Ramos (cell line): ENCODE results near the gene ACTA2.

ENCODE experiments used
- in situ Hi-C: fragments of 300-500 bp; cut with MboI; formaldehyde crosslinking; loops from one replicate; pipeline ENCODE4 v1.14.3; 2022; ENCODE audit warnings: low sequenced_read_pairs; ENCODE audit not compliant: unreplicated experiment

Gene ACTA2

DNA sequence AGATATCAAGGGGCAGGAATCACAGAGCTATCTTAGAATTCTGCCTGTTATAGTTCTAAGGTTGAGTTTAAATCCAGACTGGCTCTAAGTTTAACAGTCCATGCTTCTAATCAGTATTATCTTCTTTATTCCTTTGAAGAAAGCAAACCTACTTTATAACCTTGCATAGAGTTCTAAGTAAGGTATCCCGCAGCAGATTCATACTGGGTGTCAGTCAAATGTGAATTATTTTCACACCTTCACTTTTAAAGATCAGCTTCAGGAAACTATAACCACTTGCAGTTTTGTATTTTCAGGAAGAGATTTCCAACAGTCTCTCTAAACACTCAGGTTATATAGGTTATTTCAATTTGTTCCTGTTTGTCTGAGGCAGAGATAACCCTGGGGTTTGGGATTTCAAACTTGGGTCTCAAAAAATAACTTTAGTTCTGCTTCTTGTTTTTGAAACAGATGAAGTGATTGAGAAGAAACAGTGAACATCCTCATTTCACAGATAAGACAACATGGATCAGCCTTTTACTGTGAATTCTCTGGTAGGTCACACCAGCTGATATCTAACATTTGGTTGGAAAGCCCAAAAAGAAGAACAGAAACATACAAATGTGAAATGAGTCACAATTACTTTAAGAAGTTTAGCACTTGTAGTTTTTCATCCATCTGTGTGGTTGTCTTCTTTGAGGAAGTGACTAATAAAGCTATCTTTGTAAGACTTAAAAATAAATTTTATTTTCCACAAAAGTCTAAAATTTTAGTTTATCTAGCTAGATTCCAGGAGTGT is 51.2 kb downstream of the ACTA2 start:
- in situ Hi-C loops = no loop called here

DNA sequence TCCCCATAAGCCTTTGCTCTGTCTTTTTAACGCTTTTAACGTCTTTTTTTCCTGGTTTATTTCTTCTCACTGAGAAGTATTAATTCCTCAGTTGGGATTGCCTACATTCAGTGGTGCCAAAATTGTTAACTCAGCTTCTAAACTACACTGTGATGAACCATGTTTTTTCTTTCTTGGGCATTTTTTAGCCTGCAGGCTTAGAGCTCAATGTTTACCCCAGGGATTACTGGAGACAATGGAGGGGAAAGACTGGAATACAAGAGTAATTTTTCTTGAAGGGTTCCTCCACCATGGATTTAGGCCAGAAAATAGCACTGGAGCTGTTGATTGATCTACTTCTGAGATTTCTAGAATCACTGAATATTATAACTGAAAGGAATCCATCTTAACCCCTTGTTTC is 52.7 kb downstream of the ACTA2 start:
- in situ Hi-C loops = loop anchor here (25.0 kb wide), 4 partner anchors 513 to 1813 kb away; partner anchors contain the start of genes GLUD1, PANK1 and SHLD2

DNA sequence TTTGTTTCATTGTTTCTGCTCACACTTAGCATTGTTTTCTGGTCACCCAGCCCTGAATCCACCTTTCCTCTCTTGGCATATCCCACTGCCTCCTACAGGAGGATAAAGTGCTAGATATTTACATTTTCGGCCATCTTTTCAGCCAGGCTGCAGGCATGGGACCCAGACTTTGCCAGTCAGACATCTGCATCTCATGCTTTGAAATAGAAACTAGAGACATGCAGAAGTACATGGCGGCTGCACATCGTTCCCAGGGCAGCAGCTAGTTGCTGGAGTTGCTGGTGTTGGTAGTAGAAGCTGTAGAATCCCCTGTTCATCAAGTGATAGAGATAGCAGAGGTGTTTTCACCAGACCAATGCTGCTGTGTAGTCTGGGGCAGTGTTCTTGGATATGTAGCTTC is 53.8 kb downstream of the ACTA2 start:
- in situ Hi-C loops = loop anchor here (25.0 kb wide), 4 partner anchors 511 to 1811 kb away; partner anchors contain the start of genes GLUD1, PANK1 and SHLD2

DNA sequence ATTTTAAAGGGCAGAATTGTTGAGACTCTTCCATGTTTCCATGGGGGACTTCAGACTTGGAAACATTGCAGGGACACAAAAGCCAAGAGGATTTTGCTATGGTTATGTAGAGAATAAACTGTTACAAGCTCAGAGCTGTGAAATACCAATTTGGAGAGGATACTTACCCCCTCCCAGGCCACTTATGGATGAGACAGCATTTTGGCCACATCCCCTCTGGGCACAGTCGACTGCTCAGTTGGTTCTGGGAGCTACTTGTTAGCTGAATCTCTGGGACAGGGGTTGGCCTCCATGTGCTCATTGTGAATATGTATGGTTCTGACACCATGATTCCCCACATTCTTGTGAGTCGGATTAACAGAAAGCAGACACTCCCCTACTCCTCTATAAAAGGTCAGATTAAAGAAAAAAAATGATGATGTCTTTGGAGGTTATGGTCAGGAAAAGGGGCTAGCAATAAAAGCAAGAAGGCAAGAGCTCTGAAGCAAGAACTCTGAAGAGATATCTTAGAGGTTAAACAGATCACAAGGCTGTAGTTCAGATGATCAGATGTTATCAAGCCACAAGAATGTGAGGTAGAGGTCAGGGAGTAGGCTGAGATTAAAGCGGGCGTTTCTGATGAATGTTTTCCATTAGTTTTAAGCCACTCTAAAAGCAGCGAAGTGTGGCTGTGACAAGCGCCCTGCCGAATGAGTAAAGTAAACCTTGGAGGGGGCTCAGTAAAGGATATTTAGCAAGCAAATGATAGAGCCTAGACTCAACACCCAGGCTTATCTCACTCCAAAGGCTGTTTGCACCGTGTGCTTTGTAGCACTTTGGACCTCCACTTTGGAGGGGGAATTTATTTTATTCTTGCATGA is 55.3 kb downstream of the ACTA2 start:
- in situ Hi-C loops = loop anchor here (25.0 kb wide), 4 partner anchors 510 to 1810 kb away; partner anchors contain the start of genes GLUD1, PANK1 and SHLD2

DNA sequence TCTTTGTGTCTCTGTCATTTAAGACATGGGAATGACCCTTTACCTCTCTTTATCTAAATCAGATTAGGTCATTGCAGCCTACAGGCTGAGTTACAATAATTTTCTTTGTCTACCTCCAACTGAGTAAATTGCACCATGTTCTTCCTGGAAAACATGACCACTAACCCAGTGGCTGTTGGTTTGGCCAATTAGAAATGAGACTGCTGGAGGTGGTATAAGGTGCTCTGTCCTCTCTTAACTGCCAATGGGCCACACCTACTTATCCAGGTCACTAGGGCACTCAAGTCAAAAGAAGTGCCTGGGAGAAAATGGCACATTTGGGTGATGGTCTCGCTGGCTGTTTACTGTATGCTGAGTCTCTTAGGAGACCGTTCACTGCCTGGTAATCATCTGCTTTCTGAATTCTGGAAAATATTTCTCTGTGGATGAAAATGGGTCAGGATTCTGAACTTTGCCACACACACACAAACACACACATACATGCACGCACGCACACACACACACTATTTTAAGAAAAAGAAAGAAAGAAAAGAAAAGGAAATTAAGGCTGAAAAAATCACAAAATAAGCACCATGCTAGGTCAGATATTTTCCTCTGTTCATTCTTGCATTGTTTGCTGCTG is 56.1 kb downstream of the ACTA2 start:
- in situ Hi-C loops = loop anchor here (25.0 kb wide), 4 partner anchors 509 to 1809 kb away; partner anchors contain the start of genes GLUD1, PANK1 and SHLD2

DNA sequence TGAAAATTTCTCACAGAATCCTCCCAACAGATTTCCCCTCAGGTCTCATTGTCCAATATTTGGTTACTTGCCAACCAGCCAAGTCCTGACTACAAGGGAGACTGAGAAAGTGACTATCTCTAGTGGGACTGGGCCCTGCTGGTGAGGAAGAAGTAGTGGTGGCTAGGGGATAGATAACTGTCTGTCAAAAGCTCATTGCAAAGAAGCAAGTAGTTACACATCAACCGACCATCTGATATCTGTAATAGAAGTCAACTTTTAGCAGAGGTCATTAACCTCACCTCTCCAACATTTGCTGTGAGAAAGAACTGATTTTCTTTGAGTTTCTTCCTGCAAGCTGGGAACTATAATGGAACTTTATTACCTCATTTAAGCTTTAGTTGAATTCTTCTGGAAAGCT is 57.3 kb downstream of the ACTA2 start:
- in situ Hi-C loops = loop anchor here (25.0 kb wide), 4 partner anchors 508 to 1808 kb away; partner anchors contain the start of genes GLUD1, PANK1 and SHLD2

DNA sequence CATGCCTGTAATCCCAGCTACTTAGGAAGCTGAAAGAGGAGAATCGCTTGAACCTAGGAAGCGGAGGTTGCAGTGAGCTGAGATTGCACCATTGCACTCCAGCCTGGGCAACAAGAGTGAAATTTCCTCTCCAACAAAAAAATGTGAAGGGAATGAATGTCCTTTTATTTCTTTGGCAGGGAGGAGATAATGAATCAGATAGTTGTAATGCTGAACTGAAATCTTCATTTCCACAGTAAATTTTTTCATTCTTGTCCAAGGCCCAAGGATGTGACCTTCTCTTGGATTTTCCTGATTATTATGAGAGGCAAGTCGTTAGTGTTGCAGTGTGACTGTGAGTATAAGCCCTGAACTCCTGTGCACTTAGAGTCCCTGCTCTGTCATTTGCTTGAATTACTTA is 59.0 kb downstream of the ACTA2 start:
- in situ Hi-C loops = loop anchor here (25.0 kb wide), 4 partner anchors 506 to 1806 kb away; partner anchors contain the start of genes GLUD1, PANK1 and SHLD2

DNA sequence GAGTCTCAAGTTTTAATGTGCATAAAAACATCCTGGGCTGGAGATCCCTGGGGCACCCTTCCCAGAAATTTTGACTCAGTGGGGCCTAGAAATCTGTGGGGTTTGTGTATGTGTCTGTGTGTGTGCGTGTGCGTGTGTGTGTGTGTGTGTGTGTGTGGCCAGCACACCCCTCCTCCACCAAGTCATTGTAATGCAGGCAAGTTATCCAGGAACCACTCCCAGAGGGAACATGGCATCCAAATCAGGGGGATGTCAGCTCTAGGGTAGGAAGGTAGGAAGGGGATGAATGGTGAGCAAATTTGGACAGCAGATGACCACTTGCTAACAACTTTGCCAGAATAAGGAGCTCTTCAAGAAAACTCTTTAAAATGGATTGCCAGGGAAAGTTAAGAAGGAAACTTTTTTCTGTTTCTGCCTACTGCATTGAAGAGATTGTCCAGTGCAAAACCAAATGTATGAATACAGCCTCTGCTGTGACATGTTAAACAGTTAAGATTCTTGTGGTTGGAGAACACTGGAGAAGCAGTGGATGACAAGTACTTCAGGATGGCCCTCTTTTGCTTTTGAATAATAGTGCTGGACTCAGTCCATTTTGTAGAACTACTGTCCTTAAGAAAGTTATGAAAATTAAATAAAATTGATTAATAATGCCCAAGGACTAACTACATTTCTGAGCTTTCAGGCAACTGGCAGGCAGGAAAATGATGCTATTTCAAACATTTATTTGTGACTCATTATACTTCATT is 60.2 kb downstream of the ACTA2 start:
- in situ Hi-C loops = loop anchor here (25.0 kb wide), 4 partner anchors 505 to 1805 kb away; partner anchors contain the start of genes GLUD1, PANK1 and SHLD2

DNA sequence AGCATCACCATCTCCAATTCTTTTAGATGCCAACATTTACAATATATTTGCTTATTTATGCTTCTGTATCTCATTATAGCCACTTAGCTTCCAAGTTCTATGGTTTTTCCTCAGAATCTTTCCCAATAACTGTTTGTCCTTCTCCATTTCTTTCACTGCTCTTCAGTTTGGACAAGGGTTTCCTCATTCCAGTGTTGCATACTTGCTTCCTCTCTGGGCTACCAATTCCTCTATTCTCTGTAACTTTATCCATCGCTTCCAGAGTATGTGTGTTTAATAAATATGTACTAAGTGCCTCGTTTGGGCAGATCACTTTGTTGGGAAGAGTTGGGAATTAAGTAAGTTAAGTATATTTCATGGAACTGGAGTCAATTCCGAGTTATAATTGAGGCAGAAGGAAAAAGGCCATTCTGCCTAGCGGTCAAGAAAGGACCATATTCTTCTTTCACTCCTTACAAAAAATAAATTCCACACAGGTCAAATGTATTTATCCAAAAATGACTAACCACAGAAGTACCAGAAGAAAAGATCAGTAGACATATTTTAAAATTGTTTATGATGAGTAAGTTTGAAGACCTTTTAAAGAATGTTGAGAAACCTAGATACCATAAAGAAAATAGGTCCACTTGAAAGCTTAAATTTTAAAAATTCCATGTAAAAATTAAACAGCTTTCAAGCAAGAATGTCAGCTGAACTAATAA is 61.7 kb downstream of the ACTA2 start:
- in situ Hi-C loops = loop anchor here (25.0 kb wide), 4 partner anchors 504 to 1804 kb away; partner anchors contain the start of genes GLUD1, PANK1 and SHLD2

DNA sequence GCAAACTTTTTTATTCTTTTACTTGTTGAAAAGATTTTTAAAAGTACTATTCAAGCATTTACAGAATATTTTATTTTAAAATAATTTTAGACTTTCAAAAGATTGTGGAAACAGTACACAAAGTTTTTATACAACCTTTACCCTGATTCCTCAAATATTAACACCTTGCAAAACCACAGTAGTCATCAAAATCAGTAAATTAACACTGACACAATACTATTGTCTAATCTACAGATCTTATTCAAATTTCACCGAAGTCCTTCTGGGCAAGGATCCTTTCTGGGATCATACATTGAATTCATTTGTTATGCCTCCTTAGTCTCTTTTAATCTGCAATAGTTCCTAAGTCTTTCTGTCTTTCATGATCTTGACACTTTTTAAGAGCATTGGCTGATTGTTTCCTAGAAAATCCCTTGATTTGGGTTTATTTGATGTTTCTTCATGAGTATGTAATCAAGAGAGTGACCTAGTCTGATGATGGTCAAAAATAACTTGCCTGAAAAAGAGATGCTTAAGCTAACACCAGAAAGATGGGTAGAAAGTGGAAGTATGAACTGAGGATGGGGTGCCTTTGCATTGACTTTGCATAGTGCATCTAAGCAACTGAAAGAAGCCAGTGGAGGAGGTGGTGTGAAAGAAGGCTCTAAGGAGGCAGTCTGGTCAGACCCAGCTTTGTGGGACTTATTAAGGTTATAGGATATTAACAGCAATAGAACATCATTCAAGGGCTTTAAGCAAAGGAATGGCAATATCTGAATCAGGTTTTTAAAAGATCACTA is 62.8 kb downstream of the ACTA2 start:
- in situ Hi-C loops = loop anchor here (25.0 kb wide), 4 partner anchors 502 to 1802 kb away; partner anchors contain the start of genes GLUD1, PANK1 and SHLD2

DNA sequence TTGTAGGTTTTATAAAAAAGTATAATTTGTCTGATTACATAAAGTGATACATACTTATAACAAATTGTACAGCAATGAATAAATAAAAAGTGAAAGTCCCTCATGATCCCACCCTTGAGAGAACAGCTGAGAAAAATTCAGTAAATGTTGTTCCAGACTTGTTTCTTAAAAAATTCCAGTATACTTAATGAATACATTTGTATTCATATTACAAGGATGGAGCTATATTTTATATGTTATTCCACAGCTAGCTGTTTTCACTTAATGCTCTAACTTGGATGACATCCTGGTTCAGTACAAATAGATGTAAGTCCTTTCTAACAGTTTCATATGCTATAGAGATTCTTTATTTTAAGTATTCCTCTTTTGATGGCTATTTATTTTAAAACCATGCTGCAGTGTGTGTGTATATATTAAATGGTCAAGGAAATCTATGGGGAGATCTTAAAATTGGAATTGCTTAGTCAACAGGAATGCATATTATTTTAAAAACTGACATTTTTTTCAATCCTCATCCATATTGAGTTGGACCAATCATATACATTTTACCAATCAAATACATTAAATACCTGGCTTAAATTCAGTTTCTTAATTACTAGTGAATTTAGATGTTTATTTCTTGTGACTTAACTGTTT is 63.6 kb downstream of the ACTA2 start:
- in situ Hi-C loops = loop anchor here (25.0 kb wide), 4 partner anchors 502 to 1802 kb away; partner anchors contain the start of genes GLUD1, PANK1 and SHLD2

DNA sequence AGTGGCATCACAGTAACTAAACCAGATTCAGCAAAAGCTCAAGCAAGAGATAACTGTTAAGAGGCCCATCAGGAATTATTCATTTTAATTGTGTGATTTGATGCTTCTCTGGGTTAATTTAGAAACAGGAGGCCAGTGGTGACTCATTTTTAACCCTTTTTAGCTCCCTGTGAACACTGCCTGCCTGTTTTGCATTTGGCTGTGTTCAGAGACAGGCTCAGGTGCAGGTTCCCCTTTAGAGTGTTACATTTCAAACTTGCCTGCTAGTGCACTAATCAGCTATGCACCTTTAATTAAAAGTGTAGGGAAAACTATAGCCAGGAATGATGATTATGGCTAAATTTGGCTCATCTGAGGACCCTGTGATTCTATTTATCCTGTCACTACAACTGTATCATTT is 66.0 kb downstream of the ACTA2 start:
- in situ Hi-C loops = loop anchor here (25.0 kb wide), 4 partner anchors 499 to 1799 kb away; partner anchors contain the start of genes GLUD1, PANK1 and SHLD2
